K562 (cell line): ENCODE measurements around the gene XPO1. TPM values are rescaled to one million over a fixed set of nuclear protein-coding genes. Genes with fewer than 3 reads are reported as not detected.
A peak's percentile ranks its signal among the peaks of the same experiment; 100 is the strongest.

Experiments used
- BRF1 ChIP-seq: IDR thresholded peaks from 3 replicates; pipeline ENCODE4 v1.6.1; 2011; ENCODE audit warnings: borderline replicate concordance, mild to moderate bottlenecking; ENCODE audit not compliant: insufficient read length; ENCODE audit errors: extremely low read depth
- CHAMP1 ChIP-seq: fragments of 450-650 bp; IDR thresholded peaks from 2 replicates; pipeline ENCODE4 v1.6.1; 2016; ENCODE audit warnings: mild to moderate bottlenecking
- CREB5 ChIP-seq: fragments of 250-450 bp; sonication (Bioruptor Pico); IDR thresholded peaks from 2 replicates; pipeline ENCODE4 v1.5.0; 2020; ENCODE audit warnings: mild to moderate bottlenecking
- CXXC5 ChIP-seq: fragments of 250-450 bp; sonication (Bioruptor Pico); IDR thresholded peaks from 2 replicates; pipeline ENCODE4 v1.8.0; 2022; ENCODE audit warnings: inconsistent platforms, mild to moderate bottlenecking, moderate library complexity
- E2F8 ChIP-seq: fragments of 450-650 bp; IDR thresholded peaks from 2 replicates; pipeline ENCODE4 v1.7.1; 2018; ENCODE audit warnings: mild to moderate bottlenecking, low read depth; ENCODE audit not compliant: partially characterized antibody
- EP400 ChIP-seq: fragments of 450-650 bp; IDR thresholded peaks from 2 replicates; pipeline ENCODE4 v1.6.1; 2017; ENCODE audit warnings: antibody characterized with exemption, mild to moderate bottlenecking, moderate library complexity
- FUS ChIP-seq: fragments of 200-400 bp; formaldehyde crosslinking; optimal IDR thresholded peaks from 2 replicates; pipeline ENCODE3; 2017; ENCODE audit warnings: low read depth, low read length
- NR2C2 ChIP-seq, 2 experiments: fragments of 200-800 bp in 1 of 2; sonication (Bioruptor generic) in 1 of 2; sonication (generic) in 1 of 2; formaldehyde crosslinking in 1 of 2; IDR thresholded peaks; 2 replicates each; pipeline versions ENCODE4 v1.6.1 to v1.8.0; 2016 to 2022; ENCODE audit warnings: mild to moderate bottlenecking in 1 of 2, missing compliant biosample characterization in 1 of 2, missing genetic modification characterization in 1 of 2, missing genetic modification reagents in 1 of 2
- PTTG1 ChIP-seq: fragments of 450-650 bp; IDR thresholded peaks from 2 replicates; pipeline ENCODE4 v1.6.1; 2016; ENCODE audit warnings: low read depth, mild to moderate bottlenecking, missing genetic modification characterization, missing compliant biosample characterization
- RFX7 ChIP-seq: fragments of 250-450 bp; sonication (Bioruptor Pico); IDR thresholded peaks from 2 replicates; pipeline ENCODE4 v1.5.1; 2021; ENCODE audit warnings: mild to moderate bottlenecking
- STAG1 ChIP-seq: sonication (generic); formaldehyde crosslinking; IDR thresholded peaks from 2 replicates; pipeline ENCODE4 v1.5.0; 2020; ENCODE audit warnings: missing genetic modification reagents, borderline replicate concordance
- ZSCAN32 ChIP-seq: fragments of 450-650 bp; formaldehyde crosslinking; IDR thresholded peaks from 2 replicates; pipeline ENCODE4 v1.4.0; 2020; ENCODE audit warnings: mild to moderate bottlenecking, moderate library complexity
- polyA plus RNA-seq, 8 experiments: library from polyadenylated mRNA; depleted of rRNA in 4 of 8; stranded (reverse) in 5 of 8; unstranded in 3 of 8; fragments of >200 nt; fragmentation: Nextera tagmentation in 2 of 8; fragmentation: Illumina TruSeq in 1 of 8; extraction: Ambion mirVana in 2 of 8; extraction: Trizol in 1 of 8; gene quantifications; 2 replicates each; pipeline versions ENCODE4 v1.2.1 to v1.2.3, GENCODE V29; 2011 to 2014; ENCODE audit warnings: inconsistent platforms in 1 of 8, missing spikeins in 1 of 8
- total RNA-seq, 7 experiments: library from RNA; depleted of rRNA in 6 of 7; stranded (reverse); fragments of >200 nt in 6 of 7; fragmentation: Illumina TruSeq in 2 of 7; extraction: Trizol in 2 of 7; gene quantifications; 2 replicates each; pipeline versions ENCODE4 v1.2.1 to v1.2.3, GENCODE V29; 2011 to 2021; ENCODE audit warnings: low replicate concordance in 1 of 7
- TF ChIP-seq, protein P1 (sequence below): fragments of 250-450 bp; sonication (Bioruptor Pico); IDR thresholded peaks from 2 replicates; pipeline ENCODE4 v1.5.0; 2021; ENCODE audit warnings: mild to moderate bottlenecking, moderate library complexity

Gene XPO1
- total and polyA plus RNA-seq, 9 of the 15 experiments (the other 6 are each of a cell fraction or from before 2014, with no cell fraction given), result 86.2 to 307 (median 216) TPM

- TF ChIP-seq, protein P1, sequence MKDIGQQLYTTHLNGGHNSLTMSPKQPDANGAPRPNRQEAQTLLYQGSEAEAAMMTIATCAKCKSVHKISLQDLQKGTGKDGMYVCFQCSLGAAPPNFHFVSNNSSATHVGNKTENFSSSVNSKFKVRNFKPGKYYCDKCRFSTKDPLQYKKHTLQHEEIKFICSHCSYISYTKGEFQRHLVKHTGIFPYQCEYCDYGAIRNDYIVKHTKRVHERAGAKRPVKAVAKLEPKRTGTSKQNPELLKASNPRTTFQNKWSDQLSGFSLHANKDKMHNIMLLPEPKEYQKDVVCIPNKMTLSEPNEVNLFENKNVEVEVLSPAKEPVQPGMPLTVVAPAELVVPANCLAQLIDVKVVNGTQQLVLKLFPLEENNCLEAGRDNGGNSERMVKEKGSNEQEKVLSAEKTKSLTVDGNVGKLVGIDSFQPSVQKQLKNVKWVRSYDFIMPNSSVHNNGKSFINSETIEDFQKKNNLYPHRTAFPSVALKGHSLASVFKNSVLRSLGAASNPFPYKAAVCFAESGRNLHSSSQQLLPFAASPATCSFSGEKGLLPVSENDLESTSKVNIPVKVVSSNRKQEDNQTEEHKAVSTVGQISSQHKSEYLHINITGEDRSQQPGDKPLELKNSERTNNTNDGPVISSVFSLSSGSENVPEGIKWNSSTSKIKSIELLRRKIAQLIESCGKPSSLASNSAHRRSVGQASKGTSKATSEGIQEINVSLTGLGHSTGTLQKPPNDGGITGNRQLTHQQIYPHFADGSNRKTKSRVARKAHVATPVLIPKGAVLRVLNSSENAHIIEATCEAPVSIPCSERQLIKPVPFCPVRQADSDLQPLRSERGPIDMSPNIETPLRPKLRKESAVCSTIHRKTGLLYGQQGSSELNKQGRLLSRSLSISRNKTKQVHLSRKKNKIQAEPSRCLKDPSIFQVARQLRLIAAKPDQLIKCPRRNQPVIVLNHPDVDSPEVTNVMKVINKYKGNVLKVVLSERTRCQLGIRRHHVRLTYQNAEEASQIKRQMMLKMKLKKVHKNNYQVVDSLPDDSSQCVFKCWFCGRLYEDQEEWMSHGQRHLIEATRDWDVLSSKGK (CRISPR knock-in tag), result no peak
- TF ChIP-seq E2F8 (peak; percentile 93), CHAMP1 (no peak), CXXC5 (CRISPR knock-in tag) (peak; percentile 96), CREB5 (no peak), EP400 (peak; percentile 98), RFX7 (CRISPR knock-in tag) (no peak), BRF1 (no peak), FUS (no peak), NR2C2 (CRISPR knock-in tag; IDR thresholded peaks at IDR 0.05) (no peak), NR2C2 (tag; IDR thresholded peaks at IDR 0.05) (no peak), PTTG1 (tag) (no peak), STAG1 (CRISPR knock-in tag) (no peak), ZSCAN32 (no peak)
Measured at GRCh38 chr2:61538200-61538919, at the start of gene XPO1 (continued).
